MM.1S (cell line): Measurements from ENCODE around the gene CHPT1.
A peak's percentile ranks its signal among the peaks of the same experiment; 100 is the strongest.

ENCODE experiments used
- DNase-seq: peaks from one replicate; pipeline ENCODE4 v3.0.0-alpha.2; 2015
- H2AFZ ChIP-seq: fragments of 300-600 bp; sonication (generic); 2 replicates; pipeline ENCODE4 v1.6.0; 2016; ENCODE audit warnings: antibody characterized with exemption, low read length
- H3F3A ChIP-seq: fragments of 300-600 bp; sonication (generic); 2 replicates; pipeline ENCODE4 v1.6.1; 2016; ENCODE audit warnings: mild to moderate bottlenecking, antibody characterized with exemption, low read length, moderate library complexity, mixed read lengths; ENCODE audit not compliant: insufficient read depth
- H3K27ac ChIP-seq: fragments of 300-600 bp; sonication (generic); 2 replicates; pipeline ENCODE4 v1.5.1; 2016; ENCODE audit warnings: mild to moderate bottlenecking, low read length
- H3K27me3 ChIP-seq: fragments of 300-600 bp; sonication (generic); replicated peaks from 2 replicates; pipeline ENCODE4 v1.6.0; 2016; ENCODE audit warnings: low read length; ENCODE audit not compliant: insufficient read depth
- H3K36me3 ChIP-seq: fragments of 300-600 bp; sonication (generic); replicated peaks from 2 replicates; pipeline ENCODE4 v1.6.1; 2016; ENCODE audit warnings: mild to moderate bottlenecking, low read length, mixed read lengths; ENCODE audit not compliant: insufficient read depth
- H3K4me1 ChIP-seq: fragments of 300-600 bp; sonication (generic); 2 replicates; pipeline ENCODE4 v1.6.1; 2016; ENCODE audit warnings: low read length, mixed read lengths
- H3K4me2 ChIP-seq: fragments of 300-600 bp; sonication (generic); 2 replicates; pipeline ENCODE4 v1.6.0; 2016; ENCODE audit warnings: low read depth, low read length
- H3K4me3 ChIP-seq: fragments of 300-600 bp; sonication (generic); 2 replicates; pipeline ENCODE4 v1.5.1; 2016; ENCODE audit warnings: low read length, mixed read lengths
- H3K79me2 ChIP-seq: fragments of 300-600 bp; sonication (generic); 2 replicates; pipeline ENCODE4 v1.6.1; 2016; ENCODE audit warnings: mixed run types, low read length, mixed read lengths
- H3K9ac ChIP-seq: fragments of 300-600 bp; sonication (generic); 2 replicates; pipeline ENCODE4 v1.6.1; 2016; ENCODE audit warnings: low read length, mixed read lengths
- H3K9me2 ChIP-seq: fragments of 300-600 bp; sonication (generic); replicated peaks from 2 replicates; pipeline ENCODE4 v1.6.1; 2016; ENCODE audit warnings: mild to moderate bottlenecking, low read length, mixed read lengths; ENCODE audit not compliant: insufficient read depth
- H3K9me3 ChIP-seq: fragments of 300-600 bp; sonication (generic); replicated peaks from 2 replicates; pipeline ENCODE4 v1.6.1; 2016; ENCODE audit warnings: mild to moderate bottlenecking, low read length, mixed read lengths; ENCODE audit not compliant: insufficient read depth
- H4K20me1 ChIP-seq: fragments of 300-600 bp; sonication (generic); 2 replicates; pipeline ENCODE4 v1.6.1; 2016; ENCODE audit warnings: mild to moderate bottlenecking, low read length, moderate library complexity, mixed read lengths; ENCODE audit not compliant: insufficient read depth
- CTCF ChIP-seq: fragments of 300-600 bp; sonication (generic); IDR thresholded peaks from 2 replicates; pipeline ENCODE4 v1.5.1; 2016; ENCODE audit warnings: antibody characterized with exemption, low read length, mixed read lengths
- EZH2 ChIP-seq: fragments of 300-600 bp; sonication (generic); optimal IDR thresholded peaks from 2 replicates; pipeline ENCODE3; 2017; ENCODE audit warnings: low read depth, mild to moderate bottlenecking, antibody characterized with exemption, low read length, mixed read lengths
- EZH2phosphoT487 ChIP-seq: fragments of 300-600 bp; sonication (generic); IDR thresholded peaks from 2 replicates; pipeline ENCODE4 v1.6.1; 2018; ENCODE audit warnings: antibody characterized with exemption, low read length

Gene CHPT1

GRCh38 chr12:101777485-101777884 lies 80.0 kb downstream of the CHPT1 start:
- Histone ChIP-seq H2AFZ (no peak overlapping the region), H3F3A (peaks cover 24% of the 10 kb centered on the region), H3K9me3 (no peaks in the 10 kb centered on the region), H4K20me1 (no peaks in the 10 kb centered on the region), H3K36me3 (no peaks in the 10 kb centered on the region), H3K4me3 (no peak overlapping the region), H3K79me2 (no peaks in the 10 kb centered on the region), H3K9me2 (no peaks in the 10 kb centered on the region), H3K9ac (no peak overlapping the region; the same call in 1 of the 2 replicates), H3K27me3 (no peaks in the 10 kb centered on the region), H3K27ac (peak overlapping the region; percentile 56; the same call in 1 of the 2 replicates), H3K4me1 (peaks cover 36% of the 10 kb centered on the region), H3K4me2 (peak overlapping the region; percentile 10; the same call in 1 of the 2 replicates)
- no peak for TF ChIP-seq CTCF
- no peak for TF ChIP-seq EZH2phosphoT487
- TF ChIP-seq EZH2: no peak
- peak; percentile 18 for DNase-seq

DNA sequence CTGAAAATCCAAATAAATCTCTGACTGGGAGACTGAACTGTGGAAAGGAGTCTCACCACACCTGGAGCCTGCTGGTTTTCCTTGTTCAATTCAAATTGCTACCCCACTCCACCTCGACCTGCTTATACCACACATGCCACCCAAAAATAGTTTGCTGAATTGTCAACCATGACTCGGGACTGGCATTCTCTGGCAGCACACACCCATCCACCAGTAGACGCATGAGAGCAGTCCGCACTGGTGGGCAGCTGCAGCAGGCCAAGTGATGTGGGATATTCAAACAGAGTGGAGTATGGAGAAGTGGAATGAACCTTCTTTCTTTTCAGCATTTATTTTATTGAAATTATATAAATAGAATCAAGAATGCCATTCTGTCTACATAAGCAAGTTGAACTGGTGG lies 80.5 kb downstream of the CHPT1 start:
- H4K20me1 ChIP-seq: no peaks in the 10 kb centered on the region
- no peak overlapping the region; the same call in 1 of the 2 replicates for H3K9ac ChIP-seq
- TF ChIP-seq EZH2phosphoT487 (no peak), EZH2 (no peak), CTCF (no peak)
- no peak overlapping the region for H3K4me3 ChIP-seq
- H3K4me2 ChIP-seq: peak overlapping the region; percentile 10; the same call in 1 of the 2 replicates
- H3K27ac ChIP-seq: peak overlapping the region; percentile 56; the same call in 1 of the 2 replicates
- peaks cover 19% of the 10 kb centered on the region for H3F3A ChIP-seq
- no peak for DNase-seq
- no peaks in the 10 kb centered on the region for H3K36me3 ChIP-seq
- H2AFZ ChIP-seq: no peak overlapping the region
- peaks cover 33% of the 10 kb centered on the region for H3K4me1 ChIP-seq
- no peaks in the 10 kb centered on the region for H3K9me2 ChIP-seq
- no peaks in the 10 kb centered on the region for H3K9me3 ChIP-seq
- no peaks in the 10 kb centered on the region for H3K27me3 ChIP-seq
- 0 out of 2 replicates have a peak, but pooled peaks cover 2% of the 10 kb centered on the region for H3K79me2 ChIP-seq
